ENCODE measurements around the gene WNT3A.

DNA sequence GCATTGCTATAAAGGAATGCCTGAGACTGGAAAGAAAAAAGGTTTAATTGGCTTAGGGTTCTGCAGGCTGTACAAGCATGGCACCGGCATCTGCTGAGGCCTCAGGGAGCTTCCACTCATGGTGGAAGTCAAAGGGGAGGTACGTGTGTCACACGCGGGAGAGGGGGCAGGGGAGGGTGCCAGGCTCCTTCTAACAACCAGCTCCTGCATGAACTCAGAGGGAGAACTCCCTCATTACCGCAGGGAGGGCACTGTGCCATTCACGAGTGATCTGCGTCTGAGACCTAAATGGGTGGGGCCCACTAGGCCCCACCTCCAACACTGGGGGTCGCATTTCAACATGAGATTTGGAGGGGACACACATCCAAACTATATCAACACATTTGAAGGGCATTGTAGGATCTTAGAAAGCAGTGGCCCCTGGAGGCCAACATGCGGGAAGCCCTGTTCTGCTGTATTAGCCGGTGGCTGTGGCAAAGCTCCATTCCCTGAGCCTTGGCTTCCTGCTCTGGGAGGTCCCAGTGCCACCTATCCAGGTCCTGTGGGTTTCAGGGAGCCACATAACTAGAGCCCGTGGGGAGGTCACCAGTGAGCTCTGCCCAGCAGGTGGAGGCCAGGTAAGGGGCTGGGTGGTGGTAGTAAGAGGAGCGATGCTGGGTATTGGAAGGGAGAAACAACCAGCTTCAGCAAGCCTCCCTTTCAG, 10.0 kb downstream of the WNT3A start:
- TF ChIP-seq, protein P1, sequence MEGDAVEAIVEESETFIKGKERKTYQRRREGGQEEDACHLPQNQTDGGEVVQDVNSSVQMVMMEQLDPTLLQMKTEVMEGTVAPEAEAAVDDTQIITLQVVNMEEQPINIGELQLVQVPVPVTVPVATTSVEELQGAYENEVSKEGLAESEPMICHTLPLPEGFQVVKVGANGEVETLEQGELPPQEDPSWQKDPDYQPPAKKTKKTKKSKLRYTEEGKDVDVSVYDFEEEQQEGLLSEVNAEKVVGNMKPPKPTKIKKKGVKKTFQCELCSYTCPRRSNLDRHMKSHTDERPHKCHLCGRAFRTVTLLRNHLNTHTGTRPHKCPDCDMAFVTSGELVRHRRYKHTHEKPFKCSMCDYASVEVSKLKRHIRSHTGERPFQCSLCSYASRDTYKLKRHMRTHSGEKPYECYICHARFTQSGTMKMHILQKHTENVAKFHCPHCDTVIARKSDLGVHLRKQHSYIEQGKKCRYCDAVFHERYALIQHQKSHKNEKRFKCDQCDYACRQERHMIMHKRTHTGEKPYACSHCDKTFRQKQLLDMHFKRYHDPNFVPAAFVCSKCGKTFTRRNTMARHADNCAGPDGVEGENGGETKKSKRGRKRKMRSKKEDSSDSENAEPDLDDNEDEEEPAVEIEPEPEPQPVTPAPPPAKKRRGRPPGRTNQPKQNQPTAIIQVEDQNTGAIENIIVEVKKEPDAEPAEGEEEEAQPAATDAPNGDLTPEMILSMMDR (IDR thresholded peaks at IDR 0.05), result no peak
- TF ChIP-seq POLR2A (IDR thresholded peaks at IDR 0.05), result no peak
